D721Med (cell line): ENCODE results near the gene IFIT1B.

Source experiments
- DNase-seq: peaks from one replicate; pipeline ENCODE4 v3.0.0; 2011; ENCODE audit warnings: low spot score; ENCODE audit not compliant: insufficient read length
- FAIRE-seq: peaks from 2 replicates; lab custom pipeline; 2011; peaks lifted over from hg19 to GRCh38; lab: Jason Lieb, UNC
- TF ChIP-seq, protein P1 (sequence below): IDR thresholded peaks from 2 replicates; pipeline ENCODE4 v1.5.1; 2012; ENCODE audit warnings: mild to moderate bottlenecking, control low read depth; ENCODE audit not compliant: insufficient read depth; ENCODE audit errors: missing control alignments

Gene IFIT1B

DNA sequence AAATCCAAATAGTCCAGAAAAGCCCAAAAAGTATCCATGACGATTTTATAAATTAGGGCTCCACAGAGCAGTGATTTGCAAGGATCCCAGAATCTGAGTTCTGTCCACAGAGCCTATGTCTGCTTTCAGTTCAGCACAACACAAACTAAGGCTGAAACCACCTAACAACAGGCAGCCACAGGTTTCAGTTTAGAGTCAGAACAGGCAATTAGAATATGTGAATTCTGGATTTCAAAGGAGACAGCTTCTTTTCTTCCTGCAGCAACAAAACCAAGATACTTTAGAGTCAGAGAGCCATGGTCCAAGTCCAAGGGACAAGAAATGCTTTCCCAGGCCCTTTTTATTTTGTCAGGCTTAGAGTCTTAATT, 26.5 kb upstream of the IFIT1B start:
- FAIRE-seq (no peak), DNase-seq (no peak)
- TF ChIP-seq, protein P1, sequence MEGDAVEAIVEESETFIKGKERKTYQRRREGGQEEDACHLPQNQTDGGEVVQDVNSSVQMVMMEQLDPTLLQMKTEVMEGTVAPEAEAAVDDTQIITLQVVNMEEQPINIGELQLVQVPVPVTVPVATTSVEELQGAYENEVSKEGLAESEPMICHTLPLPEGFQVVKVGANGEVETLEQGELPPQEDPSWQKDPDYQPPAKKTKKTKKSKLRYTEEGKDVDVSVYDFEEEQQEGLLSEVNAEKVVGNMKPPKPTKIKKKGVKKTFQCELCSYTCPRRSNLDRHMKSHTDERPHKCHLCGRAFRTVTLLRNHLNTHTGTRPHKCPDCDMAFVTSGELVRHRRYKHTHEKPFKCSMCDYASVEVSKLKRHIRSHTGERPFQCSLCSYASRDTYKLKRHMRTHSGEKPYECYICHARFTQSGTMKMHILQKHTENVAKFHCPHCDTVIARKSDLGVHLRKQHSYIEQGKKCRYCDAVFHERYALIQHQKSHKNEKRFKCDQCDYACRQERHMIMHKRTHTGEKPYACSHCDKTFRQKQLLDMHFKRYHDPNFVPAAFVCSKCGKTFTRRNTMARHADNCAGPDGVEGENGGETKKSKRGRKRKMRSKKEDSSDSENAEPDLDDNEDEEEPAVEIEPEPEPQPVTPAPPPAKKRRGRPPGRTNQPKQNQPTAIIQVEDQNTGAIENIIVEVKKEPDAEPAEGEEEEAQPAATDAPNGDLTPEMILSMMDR, result no peak

DNA sequence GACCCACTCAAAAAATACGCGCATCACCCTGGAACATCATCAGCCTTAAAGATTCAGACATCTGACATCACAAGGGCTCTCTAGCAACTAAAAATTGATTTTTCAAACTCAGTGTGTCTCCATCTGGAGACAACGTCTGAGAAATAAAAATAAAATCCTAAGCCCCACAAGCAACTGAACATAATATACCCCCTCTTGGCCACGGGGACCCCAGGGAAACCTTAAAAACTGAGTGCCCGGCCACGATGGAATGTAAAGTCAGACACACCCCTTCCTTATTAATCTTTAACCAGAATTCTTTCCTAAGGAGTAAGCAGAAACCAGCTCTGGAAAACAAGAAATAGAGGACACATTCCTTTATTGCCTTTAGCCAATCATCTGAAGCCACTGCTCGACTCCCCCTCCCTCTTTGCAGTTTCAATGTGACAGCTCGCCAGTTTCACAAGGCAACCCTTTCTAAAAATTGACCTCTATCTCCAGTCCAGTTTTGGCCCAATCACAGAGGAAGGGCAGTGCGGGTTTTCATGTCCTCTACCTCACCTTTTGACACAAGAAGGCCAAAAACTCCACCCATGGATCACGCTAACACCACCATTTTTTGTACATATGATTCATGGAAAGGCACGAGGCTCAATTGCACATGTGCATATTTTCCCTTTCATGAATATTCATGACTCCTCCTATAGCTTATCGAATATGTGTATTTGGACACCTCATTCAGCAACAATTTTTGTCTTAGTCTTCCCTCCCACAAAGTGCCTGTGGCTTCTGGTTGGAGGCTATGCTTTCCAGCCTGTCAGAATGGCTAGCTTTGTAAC, 25.9 kb upstream of the IFIT1B start:
- FAIRE-seq (no peak), DNase-seq (no peak)
- TF ChIP-seq, protein P1, result no peak

DNA sequence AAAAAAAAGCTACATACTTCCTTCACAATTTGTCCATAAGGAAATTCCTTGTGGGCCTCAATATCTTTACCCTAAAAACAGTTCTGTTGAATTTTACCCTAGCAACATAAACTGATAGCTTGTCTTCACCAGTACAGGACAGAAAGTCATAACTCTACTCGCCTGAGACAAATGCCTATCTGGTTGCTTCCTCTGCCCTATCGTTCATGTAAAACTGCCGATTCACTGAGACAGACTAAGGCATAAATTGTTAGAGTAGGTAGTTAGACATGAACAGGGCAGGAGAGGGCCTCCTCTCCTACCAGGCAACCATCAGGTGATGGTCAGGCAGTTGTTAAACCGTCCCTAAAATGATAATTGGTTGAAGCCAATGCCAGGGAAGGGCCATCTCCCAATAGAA, 25.1 kb upstream of the IFIT1B start:
- no peak for FAIRE-seq
- TF ChIP-seq, protein P1, result no peak
- DNase-seq, result no peak

DNA sequence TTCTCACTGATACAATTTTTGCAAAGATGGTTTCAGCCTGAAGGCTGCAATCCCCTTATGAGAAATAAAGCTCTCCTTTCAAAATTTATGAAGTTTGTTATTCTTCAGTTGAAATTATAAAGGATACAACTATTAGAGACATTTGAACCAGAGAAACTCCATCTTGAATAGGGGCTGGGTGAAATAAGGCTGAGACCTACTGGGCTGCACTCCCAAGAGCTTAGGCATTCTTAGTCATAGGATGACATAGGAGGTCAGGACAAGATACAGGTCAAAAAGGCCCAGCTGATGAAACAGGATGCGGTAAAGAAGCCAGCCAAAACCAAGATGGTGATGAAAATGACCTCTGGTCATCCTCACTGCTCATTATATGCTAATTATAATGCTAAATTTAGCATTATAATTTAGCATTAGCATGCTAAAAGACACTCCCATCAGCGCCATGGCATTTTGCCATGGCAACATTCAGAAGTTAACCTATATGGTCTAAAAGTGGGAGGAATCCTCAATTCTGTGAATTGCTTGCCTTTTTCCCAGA, 22.4 kb upstream of the IFIT1B start:
- DNase-seq, result no peak
- FAIRE-seq, result no peak
- TF ChIP-seq, protein P1, result no peak

DNA sequence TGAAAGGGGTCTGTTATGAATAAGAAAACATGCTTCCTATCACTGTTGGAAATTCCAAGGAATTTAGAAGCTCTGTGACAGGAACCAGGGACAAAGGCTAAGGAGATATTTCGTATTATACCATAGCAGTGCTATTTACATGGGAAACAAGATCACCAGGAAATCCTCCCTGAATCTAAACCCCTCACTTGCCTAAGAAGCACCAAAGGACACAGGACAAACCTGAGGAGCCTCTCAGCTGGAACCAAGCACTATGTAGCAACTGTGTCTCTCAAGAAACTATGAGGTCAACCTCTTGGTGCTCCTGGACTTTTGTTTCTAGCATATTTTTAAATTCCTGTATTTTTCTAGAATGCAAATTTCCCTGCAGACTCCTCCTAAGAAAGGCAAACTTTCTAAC, 20.8 kb upstream of the IFIT1B start:
- TF ChIP-seq, protein P1, result no peak
- DNase-seq (no peak), FAIRE-seq (no peak)

DNA sequence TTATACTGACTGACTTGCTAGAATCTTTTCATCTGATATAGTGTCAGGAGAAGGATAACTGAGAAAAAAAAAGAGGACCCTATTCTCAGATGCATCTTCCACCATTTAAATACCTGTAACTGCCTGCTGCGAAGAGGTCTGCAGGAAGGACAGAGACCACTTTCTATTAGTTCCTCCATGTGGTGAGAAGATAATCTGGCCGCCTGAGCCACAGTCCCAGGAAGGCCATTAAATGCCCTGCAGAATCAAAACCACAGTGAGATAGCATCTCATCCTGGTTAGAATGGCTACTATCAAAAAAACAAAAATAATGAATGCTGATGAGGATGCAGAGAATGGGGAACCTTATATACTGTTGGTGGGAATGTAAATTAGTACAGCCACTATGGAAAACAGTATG, 19.9 kb upstream of the IFIT1B start:
- no peak for FAIRE-seq
- TF ChIP-seq, protein P1, result no peak
- DNase-seq, result no peak

DNA sequence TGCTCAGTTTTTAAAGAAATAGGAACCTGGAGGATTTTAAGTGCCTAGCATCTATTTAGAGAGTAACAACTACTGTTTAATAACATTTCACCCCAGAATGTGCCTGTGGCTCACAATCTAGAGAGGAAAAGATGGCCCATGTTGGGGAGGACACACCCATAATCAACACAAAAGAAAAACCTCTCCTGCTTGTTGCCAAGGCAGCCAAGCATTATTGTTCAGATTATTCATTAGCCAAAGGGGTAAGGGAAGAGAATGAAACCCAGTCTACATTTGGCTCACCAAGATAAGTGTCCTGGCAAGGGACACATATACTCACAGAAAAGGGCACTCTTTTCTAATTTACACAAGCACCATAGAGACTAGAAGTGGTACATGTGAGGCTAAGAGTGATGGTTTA, 17.7 kb upstream of the IFIT1B start:
- DNase-seq, result no peak
- FAIRE-seq, result no peak
- TF ChIP-seq, protein P1, result no peak
